Glutamatergic neuron (in vitro differentiated cells): ENCODE measurements around the gene ADGRG6. TPM values are rescaled to one million over a fixed set of nuclear protein-coding genes. Genes with fewer than 3 reads are reported as not detected.
A peak's percentile ranks its signal among the peaks of the same experiment; 100 is the strongest.

Source experiments
- DNase-seq: peaks from one replicate; pipeline ENCODE4 v3.0.0; 2022
- H3K27ac Mint-ChIP-seq: one replicate; pipeline ENCODE4 v1.8.0; 2020; ENCODE audit warnings: mild to moderate bottlenecking, mixed read lengths, inconsistent platforms; ENCODE audit not compliant: unreplicated experiment
- H3K27me3 Mint-ChIP-seq: one replicate; pipeline ENCODE4 v1.8.0; 2020; ENCODE audit warnings: mild to moderate bottlenecking, moderate library complexity, mixed read lengths, inconsistent platforms; ENCODE audit not compliant: unreplicated experiment
- H3K36me3 Mint-ChIP-seq: one replicate; pipeline ENCODE4 v1.8.0; 2020; ENCODE audit warnings: mild to moderate bottlenecking, mixed read lengths, inconsistent platforms; ENCODE audit not compliant: unreplicated experiment
- H3K4me1 Mint-ChIP-seq: one replicate; pipeline ENCODE4 v1.8.0; 2020; ENCODE audit warnings: mild to moderate bottlenecking, low read depth, mixed read lengths, inconsistent platforms; ENCODE audit not compliant: unreplicated experiment
- H3K4me3 Mint-ChIP-seq: one replicate; pipeline ENCODE4 v1.8.0; 2020; ENCODE audit warnings: mild to moderate bottlenecking, mixed read lengths, inconsistent platforms; ENCODE audit not compliant: unreplicated experiment
- H3K9me3 Mint-ChIP-seq: one replicate; pipeline ENCODE4 v1.8.0; 2020; ENCODE audit warnings: mild to moderate bottlenecking, moderate library complexity, mixed read lengths, inconsistent platforms; ENCODE audit not compliant: unreplicated experiment
- total RNA-seq: library from RNA; stranded (reverse); fragmentation: NEBNext Ultra II Directional; extraction: Animal tissue kit (Norgen Biotek cat#: 25700); gene quantifications from one replicate; pipeline ENCODE4 v1.2.1, GENCODE V29; 2021; ENCODE audit not compliant: unreplicated experiment
- TF ChIP-seq, protein P1 (sequence below): fragments of 200-600 bp; sonication (generic); IDR thresholded peaks from one replicate; pipeline ENCODE4 v1.5.0; 2021; ENCODE audit not compliant: partially characterized antibody, unreplicated experiment

Gene ADGRG6
- total RNA-seq, 1 donor from 2014 or later: not detected

DNA sequence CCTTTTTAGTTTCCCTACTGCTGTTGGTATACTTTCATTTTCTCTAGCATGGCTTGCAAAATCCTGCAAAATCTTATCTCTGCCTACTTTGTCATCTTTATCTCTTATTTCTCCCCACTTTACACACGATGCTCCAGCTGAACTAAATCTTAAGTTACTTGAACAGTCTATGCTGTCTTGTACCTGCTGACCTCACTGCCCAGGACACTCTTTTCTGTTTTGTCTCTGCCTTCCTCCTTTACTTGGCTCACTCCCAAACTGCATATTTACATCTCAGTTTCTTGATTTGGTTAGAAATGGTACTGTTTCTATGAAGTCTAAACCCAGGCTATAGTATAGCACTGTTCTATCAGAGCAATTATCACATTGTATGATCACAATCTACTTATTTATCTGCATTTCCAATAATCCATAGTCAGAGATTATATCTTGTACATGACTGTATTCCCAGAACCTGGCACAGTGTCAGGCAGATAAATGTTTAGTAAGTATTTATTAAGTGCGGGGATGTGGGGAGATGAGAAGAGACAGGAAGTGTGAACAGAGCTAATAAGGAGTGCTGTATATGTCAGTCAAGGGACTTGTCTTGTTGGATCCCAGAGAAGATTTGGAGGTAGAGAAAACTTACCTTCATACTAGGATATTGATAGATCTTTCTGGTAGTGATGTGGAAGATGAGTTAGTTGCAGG lies 57.6 kb downstream of the ADGRG6 start:
- no peak overlapping the region for H3K4me3 Mint-ChIP-seq
- H3K27me3 Mint-ChIP-seq: peaks cover 2% of the 10 kb centered on the region
- TF ChIP-seq, protein P1, sequence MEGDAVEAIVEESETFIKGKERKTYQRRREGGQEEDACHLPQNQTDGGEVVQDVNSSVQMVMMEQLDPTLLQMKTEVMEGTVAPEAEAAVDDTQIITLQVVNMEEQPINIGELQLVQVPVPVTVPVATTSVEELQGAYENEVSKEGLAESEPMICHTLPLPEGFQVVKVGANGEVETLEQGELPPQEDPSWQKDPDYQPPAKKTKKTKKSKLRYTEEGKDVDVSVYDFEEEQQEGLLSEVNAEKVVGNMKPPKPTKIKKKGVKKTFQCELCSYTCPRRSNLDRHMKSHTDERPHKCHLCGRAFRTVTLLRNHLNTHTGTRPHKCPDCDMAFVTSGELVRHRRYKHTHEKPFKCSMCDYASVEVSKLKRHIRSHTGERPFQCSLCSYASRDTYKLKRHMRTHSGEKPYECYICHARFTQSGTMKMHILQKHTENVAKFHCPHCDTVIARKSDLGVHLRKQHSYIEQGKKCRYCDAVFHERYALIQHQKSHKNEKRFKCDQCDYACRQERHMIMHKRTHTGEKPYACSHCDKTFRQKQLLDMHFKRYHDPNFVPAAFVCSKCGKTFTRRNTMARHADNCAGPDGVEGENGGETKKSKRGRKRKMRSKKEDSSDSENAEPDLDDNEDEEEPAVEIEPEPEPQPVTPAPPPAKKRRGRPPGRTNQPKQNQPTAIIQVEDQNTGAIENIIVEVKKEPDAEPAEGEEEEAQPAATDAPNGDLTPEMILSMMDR: no peak
- H3K4me1 Mint-ChIP-seq: peaks cover 11% of the 10 kb centered on the region
- H3K9me3 Mint-ChIP-seq: no peaks in the 10 kb centered on the region
- H3K27ac Mint-ChIP-seq: no peak overlapping the region
- no peaks in the 10 kb centered on the region for H3K36me3 Mint-ChIP-seq
- DNase-seq: no peak

DNA sequence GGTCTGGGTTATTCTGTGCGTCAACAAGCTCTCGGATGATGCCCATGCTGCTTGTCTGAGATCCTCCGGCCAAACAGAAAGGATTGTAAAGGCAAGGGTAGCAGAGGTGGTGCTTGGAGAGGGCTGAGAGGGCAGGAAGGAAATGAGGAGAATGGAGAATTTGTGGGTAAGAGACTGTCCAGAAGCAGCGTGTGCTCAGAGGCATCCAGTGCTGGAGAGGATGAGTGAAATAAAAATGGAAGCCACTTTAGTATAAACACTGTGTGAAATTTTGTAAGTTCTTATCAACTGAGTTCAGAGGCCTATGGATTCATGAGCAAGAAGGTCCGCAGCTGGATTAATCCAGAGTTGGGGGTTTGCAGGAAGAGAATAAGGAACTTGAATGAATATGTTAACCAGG lies 59.5 kb downstream of the ADGRG6 start:
- no peak for DNase-seq
- no peaks in the 10 kb centered on the region for H3K36me3 Mint-ChIP-seq
- H3K4me3 Mint-ChIP-seq: no peak overlapping the region
- H3K27ac Mint-ChIP-seq: no peak overlapping the region
- H3K27me3 Mint-ChIP-seq: peaks cover 2% of the 10 kb centered on the region
- peaks cover 11% of the 10 kb centered on the region for H3K4me1 Mint-ChIP-seq
- TF ChIP-seq, protein P1: no peak
- no peaks in the 10 kb centered on the region for H3K9me3 Mint-ChIP-seq

DNA sequence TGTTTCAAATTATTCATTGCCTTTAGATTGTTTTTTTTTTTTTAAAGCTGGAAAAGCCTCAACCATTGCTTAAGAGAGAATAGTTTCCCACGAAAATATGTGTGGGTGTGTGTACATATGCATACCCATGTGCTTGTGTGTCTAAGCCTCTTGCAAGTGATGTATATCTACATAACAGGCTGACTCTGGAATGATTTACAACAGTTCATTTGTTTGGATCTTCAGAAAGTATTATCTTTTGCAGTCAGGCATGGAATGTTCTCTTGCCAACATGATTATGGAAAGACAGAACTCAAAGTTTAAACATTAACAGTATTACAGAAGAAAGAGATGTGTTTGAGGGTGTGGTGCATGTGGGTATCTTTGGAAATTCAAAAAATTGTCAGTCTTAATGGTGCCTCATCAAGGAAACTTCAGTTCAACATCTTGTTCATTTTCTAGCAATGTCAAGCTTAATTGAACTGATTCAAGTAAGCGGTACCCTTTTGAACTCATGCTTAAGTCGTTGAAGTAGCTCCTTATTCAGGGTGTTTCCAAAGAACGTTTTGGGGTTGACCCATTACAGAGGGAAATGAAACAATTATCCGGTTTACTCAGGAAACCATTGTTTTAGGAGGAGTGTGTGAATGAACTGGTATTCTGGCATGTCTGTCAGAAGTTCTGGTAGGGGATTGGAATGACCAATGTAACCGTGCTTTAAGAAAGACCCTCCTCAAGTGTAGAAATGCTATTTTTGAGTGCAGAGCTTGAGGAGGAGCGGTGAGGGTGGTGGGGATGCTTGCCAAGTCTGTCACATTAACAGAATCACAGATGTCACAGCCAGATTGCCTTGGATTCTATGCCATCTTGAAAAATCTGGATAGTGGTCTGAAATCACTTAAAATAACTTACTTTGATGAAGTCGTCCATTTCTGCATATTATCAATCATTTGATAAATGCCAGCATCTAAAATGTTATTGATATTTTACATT lies 60.3 kb downstream of the ADGRG6 start:
- Mint-ChIP-seq H3K27me3 (peaks cover 2% of the 10 kb centered on the region), H3K9me3 (no peaks in the 10 kb centered on the region), H3K4me3 (no peak overlapping the region), H3K36me3 (no peaks in the 10 kb centered on the region), H3K27ac (peak overlapping the region; percentile 49), H3K4me1 (peaks cover 12% of the 10 kb centered on the region)
- TF ChIP-seq, protein P1: no peak
- no peak for DNase-seq

DNA sequence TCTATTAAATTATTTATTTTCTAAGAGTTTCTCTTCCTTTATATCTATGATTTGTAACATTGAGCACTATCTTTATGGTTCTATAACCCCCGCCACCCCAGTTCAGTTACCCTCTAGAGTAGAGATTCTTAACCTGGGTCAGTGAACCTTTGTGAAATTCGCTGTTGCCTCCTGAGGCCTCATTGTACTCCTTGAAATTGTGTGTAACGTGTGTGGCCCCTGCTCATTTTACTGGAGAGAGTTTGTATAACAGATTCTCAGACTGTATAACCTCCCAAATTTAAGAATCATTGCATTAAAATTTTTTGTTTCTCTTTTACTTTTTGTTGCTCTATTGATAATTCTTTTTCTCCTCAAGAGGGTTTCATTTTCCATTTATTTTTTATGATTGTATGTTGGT lies 65.3 kb downstream of the ADGRG6 start:
- TF ChIP-seq, protein P1: no peak
- H3K4me1 Mint-ChIP-seq: peaks cover 12% of the 10 kb centered on the region
- H3K27me3 Mint-ChIP-seq: peaks cover 2% of the 10 kb centered on the region
- H3K27ac Mint-ChIP-seq: no peak overlapping the region
- no peak overlapping the region for H3K4me3 Mint-ChIP-seq
- no peaks in the 10 kb centered on the region for H3K36me3 Mint-ChIP-seq
- no peaks in the 10 kb centered on the region for H3K9me3 Mint-ChIP-seq
- DNase-seq: no peak
